Nephron progenitor cell (in vitro differentiated cells): ENCODE data around the gene BANP.

Experiments
- DNase-seq: peaks from one replicate; pipeline ENCODE4 v3.0.0; 2021
- H3K27ac Mint-ChIP-seq: 2 replicates; pipeline ENCODE4 v1.8.0; 2021; ENCODE audit warnings: mild to moderate bottlenecking, moderate library complexity, mixed read lengths
- H3K27me3 Mint-ChIP-seq: 2 replicates; pipeline ENCODE4 v1.8.0; 2021; ENCODE audit warnings: mild to moderate bottlenecking, low read depth, mixed read lengths; ENCODE audit not compliant: poor library complexity
- H3K36me3 Mint-ChIP-seq: 2 replicates; pipeline ENCODE4 v1.8.0; 2021; ENCODE audit warnings: low read depth, mixed read lengths
- H3K4me1 Mint-ChIP-seq: 2 replicates; pipeline ENCODE4 v1.8.0; 2021; ENCODE audit warnings: mixed read lengths
- H3K4me3 Mint-ChIP-seq: 2 replicates; pipeline ENCODE4 v1.8.0; 2021; ENCODE audit warnings: mild to moderate bottlenecking, moderate library complexity, mixed read lengths
- H3K9me3 Mint-ChIP-seq: 2 replicates; pipeline ENCODE4 v1.8.0; 2021; ENCODE audit warnings: mild to moderate bottlenecking, moderate library complexity, mixed read lengths
- CTCF ChIP-seq: fragments of 200-600 bp; sonication (generic); IDR thresholded peaks from 2 replicates; pipeline ENCODE4 v1.5.0; 2021; ENCODE audit warnings: antibody characterized with exemption

Gene BANP

DNA sequence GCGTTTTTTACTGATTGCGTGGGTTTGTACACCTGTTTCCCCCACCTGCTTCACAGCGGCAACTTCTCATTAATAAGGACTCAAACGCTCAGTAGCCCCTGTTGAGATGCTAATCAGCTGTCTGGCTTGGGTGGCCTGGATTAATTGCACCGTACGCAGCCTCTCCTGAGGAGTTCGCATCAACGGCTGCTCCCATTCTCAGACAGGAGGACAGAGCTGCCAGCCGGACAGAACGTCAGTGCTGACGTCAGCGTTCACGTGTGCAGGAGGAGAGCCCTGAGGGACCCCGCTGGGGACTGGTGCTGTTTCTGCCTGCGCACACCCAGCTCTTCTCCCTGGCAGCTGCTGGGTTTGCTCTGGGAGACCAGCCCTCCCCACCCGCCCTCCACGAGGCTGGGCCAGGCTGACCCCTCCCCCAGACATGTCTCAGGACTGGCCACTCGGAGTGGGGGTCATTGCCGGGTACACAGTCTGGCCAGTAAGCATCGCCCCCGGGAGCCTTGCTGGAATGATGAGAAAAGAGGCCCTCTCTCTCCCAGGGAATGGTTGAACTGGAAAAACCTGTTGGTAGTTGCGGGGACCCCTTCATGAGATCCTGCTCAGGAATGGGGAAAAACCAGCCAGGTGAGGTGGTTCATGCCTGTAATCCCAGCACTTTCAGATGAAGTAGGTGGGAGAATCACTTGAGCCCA lies 5.7 kb upstream of the BANP start:
- Mint-ChIP-seq H3K36me3 (no peaks in the 10 kb centered on the region), H3K9me3 (no peaks in the 10 kb centered on the region), H3K27ac (no peak overlapping the region), H3K4me3 (peak overlapping the region; percentile 69), H3K4me1 (peaks cover 26% of the 10 kb centered on the region), H3K27me3 (peaks cover 5% of the 10 kb centered on the region)
- DNase-seq, result peak; percentile 41
- no peak for TF ChIP-seq CTCF

- no peaks in the 10 kb centered on the region for H3K36me3 Mint-ChIP-seq
- H3K27ac Mint-ChIP-seq, result no peak overlapping the region
- no peak overlapping the region for H3K4me3 Mint-ChIP-seq
- DNase-seq, result no peak
- no peak for TF ChIP-seq CTCF
- no peaks in the 10 kb centered on the region for H3K9me3 Mint-ChIP-seq
- H3K27me3 Mint-ChIP-seq, result peaks cover 7% of the 10 kb centered on the region
- H3K4me1 Mint-ChIP-seq, result peaks cover 29% of the 10 kb centered on the region
These were observed 4.5 kb upstream of the BANP start for GRCh38 chr16:87946596-87947347.

DNA sequence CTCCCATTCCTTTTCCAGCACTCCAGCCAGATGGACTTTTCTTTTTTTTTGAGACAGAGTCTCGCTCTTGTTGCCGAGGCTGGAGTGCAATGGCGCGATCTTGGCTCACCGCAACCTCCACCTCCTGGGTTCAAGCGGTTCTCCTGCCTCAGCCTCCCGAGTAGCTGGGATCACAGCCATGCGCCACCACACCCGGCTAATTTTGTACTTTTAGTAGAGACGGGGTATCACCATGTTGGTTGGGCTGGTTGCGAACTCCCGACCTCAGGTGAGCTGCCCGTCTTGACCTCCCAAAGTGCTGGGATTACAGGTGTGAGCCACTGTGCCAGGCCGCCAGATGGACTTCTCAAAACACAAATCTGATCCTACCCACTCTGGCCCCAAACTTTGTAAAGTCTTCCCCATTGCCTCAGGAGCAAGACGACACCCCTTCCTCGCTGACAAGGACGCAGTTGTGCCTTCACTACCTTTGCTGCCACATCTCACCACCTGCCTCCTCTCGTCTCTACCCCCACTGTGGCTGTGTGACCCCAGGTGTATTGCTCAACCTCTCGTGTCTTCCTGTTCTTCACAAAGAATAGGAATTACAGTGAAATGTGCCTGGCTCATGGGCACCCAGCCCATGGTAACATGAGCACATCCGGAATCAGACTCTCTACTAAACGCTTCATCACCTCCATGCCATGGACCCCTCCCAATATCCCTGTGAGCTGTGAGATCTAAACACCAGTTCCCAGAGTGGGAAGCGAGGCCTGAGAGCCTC lies 3.7 kb upstream of the BANP start:
- Mint-ChIP-seq H3K27me3 (peaks cover 7% of the 10 kb centered on the region), H3K4me3 (peak overlapping the region; percentile 47), H3K9me3 (no peaks in the 10 kb centered on the region), H3K27ac (no peak overlapping the region), H3K36me3 (no peaks in the 10 kb centered on the region), H3K4me1 (peaks cover 37% of the 10 kb centered on the region)
- TF ChIP-seq CTCF, result no peak
- no peak for DNase-seq

DNA sequence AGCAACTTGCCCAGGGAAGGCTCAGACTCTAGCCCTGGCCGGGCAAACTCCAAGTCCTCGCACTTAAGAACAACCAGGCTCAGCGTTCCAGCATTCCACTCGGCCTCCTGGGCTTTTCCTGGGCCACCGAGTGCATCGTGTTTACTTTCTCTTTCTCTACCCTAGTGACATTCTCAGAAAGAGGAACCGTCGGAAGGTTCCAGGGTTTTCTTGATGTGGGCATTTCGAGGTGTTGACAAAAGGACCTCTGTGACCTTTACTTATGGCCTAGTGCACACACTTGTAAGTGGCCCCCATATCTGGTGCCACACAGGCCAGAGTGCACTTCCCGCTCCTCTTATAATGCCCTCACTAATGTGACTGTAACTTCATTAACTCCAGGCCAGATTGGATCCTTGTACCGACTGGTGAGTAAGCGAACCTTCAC lies 3.1 kb upstream of the BANP start:
- no peak for TF ChIP-seq CTCF
- Mint-ChIP-seq H3K4me1 (peaks cover 43% of the 10 kb centered on the region), H3K27ac (no peak overlapping the region), H3K9me3 (no peaks in the 10 kb centered on the region), H3K27me3 (peaks cover 7% of the 10 kb centered on the region), H3K4me3 (no peak overlapping the region), H3K36me3 (no peaks in the 10 kb centered on the region)
- DNase-seq, result no peak

DNA sequence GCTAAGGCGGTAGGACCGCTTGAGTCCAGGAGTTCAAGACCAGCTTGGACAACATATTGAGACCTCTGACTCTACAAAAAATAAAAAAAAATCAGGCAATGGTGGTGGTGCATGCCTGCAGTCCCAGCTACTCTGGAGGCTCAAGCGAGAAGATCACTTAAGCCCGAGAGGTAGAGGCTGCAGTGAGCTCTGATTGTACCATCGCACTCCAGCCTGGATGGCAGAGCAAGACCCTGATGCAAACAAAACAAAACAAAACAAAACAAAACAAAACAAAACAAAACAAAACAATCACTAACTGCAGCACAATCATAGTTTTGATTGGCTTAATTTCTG lies 2.5 kb upstream of the BANP start:
- Mint-ChIP-seq H3K36me3 (peaks cover 5% of the 10 kb centered on the region), H3K4me1 (peaks cover 49% of the 10 kb centered on the region), H3K9me3 (no peaks in the 10 kb centered on the region), H3K27ac (no peak overlapping the region), H3K4me3 (no peak overlapping the region), H3K27me3 (peaks cover 7% of the 10 kb centered on the region)
- no peak for DNase-seq
- TF ChIP-seq CTCF, result no peak
